B cell (primary cell): ENCODE data around the gene HOXA10. TPM values are rescaled to one million over a fixed set of nuclear protein-coding genes. Genes with fewer than 3 reads are reported as not detected.
A peak's percentile ranks its signal among the peaks of the same experiment; 100 is the strongest.

ENCODE experiments used
- ATAC-seq: fragments of 200-7000 bp; cut with Tn5 transposase; one replicate; pipeline ENCODE4 v1.10.0; 2021; ENCODE audit warnings: low read depth, mild to moderate bottlenecking, moderate number of reproducible peaks, moderate library complexity
- CTCF ChIA-PET: fragments of 350-600 bp; sonication (Branson Sonifier 250); formaldehyde crosslinking; loops from one replicate; lab custom pipeline; 2021; ENCODE audit warnings: antibody characterized with exemption, inconsistent platforms; lab: Charles Lee
- POLR2A ChIA-PET: fragments of 350-600 bp; sonication (Branson Sonifier 250); formaldehyde crosslinking; loops from one replicate; lab custom pipeline; 2021; ENCODE audit warnings: antibody characterized with exemption; lab: Charles Lee
- DNase-seq: peaks from one replicate; pipeline ENCODE4 v3.0.0; 2013
- H2AFZ ChIP-seq: 2 replicates; pipeline ENCODE4 v1.6.1; 2012; ENCODE audit warnings: mild to moderate bottlenecking, low read depth, low read length; ENCODE audit not compliant: insufficient read depth, poor library complexity, severe bottlenecking
- H3K27ac ChIP-seq, 2 donors: 1 replicate in 1 of 2; 2 replicates in 1 of 2; pipeline ENCODE4 v1.5.1; 2012 to 2013; ENCODE audit warnings: low read length in 2 of 2, mild to moderate bottlenecking in 2 of 2, moderate library complexity in 1 of 2
- H3K27me3 ChIP-seq, 4 experiments: fragments of 200-600 bp in 1 of 4; sonication (generic) in 1 of 4; replicated peaks in 1 of 4; 1 replicate in 2 of 4; 2 replicates in 2 of 4; pipeline versions ENCODE4 v1.6.1 to v1.7.0; 2013 to 2016; ENCODE audit warnings: low read length in 3 of 4, mild to moderate bottlenecking in 2 of 4, mixed read lengths in 1 of 4, moderate library complexity in 1 of 4; ENCODE audit not compliant: insufficient read depth in 4 of 4, control insufficient read depth in 3 of 4; ENCODE audit errors: control extremely low read depth in 1 of 4
- H3K36me3 ChIP-seq, 2 experiments: replicated peaks in 1 of 2; 1 replicate in 1 of 2; 2 replicates in 1 of 2; pipeline versions ENCODE4 v1.6.1 to v1.7.1; 2013; ENCODE audit warnings: low read length in 1 of 2; ENCODE audit not compliant: insufficient read depth in 2 of 2, control insufficient read depth in 1 of 2; ENCODE audit errors: control extremely low read depth in 1 of 2, extremely low read depth in 1 of 2
- H3K4me1 ChIP-seq, 2 donors: fragments of 200-600 bp in 1 of 2; sonication (generic) in 1 of 2; 1 replicate in 1 of 2; 2 replicates in 1 of 2; pipeline versions ENCODE4 v1.5.1 to v1.6.1; 2013 to 2017; ENCODE audit warnings: low read length in 2 of 2; ENCODE audit not compliant: control insufficient read depth in 2 of 2, insufficient read depth in 2 of 2
- H3K4me2 ChIP-seq: replicated peaks from 2 replicates; pipeline ENCODE3; 2012; ENCODE audit warnings: mild to moderate bottlenecking, low read depth, low read length; ENCODE audit not compliant: poor library complexity, severe bottlenecking
- H3K4me3 ChIP-seq, 5 experiments: fragments of 200-600 bp in 1 of 5; sonication (generic) in 1 of 5; 1 replicate in 3 of 5; 2 replicates in 2 of 5; pipeline versions ENCODE4 v1.5.1 to v1.7.0; 2011 to 2016; ENCODE audit warnings: low read length in 4 of 5, mild to moderate bottlenecking in 4 of 5, low read depth in 2 of 5, control low read depth in 1 of 5, moderate library complexity in 1 of 5; ENCODE audit not compliant: insufficient read depth in 1 of 5; ENCODE audit errors: control extremely low read depth in 1 of 5, extremely low read depth in 1 of 5
- H3K79me2 ChIP-seq: fragments of 200-600 bp; sonication (generic); one replicate; pipeline ENCODE4 v1.6.0; 2016; ENCODE audit warnings: low read length; ENCODE audit not compliant: control insufficient read depth, insufficient read depth
- H3K9ac ChIP-seq: fragments of 200-600 bp; sonication (generic); 2 replicates; pipeline ENCODE4 v1.6.1; 2017; ENCODE audit warnings: mild to moderate bottlenecking, low read length, moderate library complexity
- H3K9me3 ChIP-seq, 3 donors: one replicate each; pipeline versions ENCODE4 v1.6.1 to v1.7.1; 2013; ENCODE audit warnings: low read length in 2 of 3; ENCODE audit not compliant: control insufficient read depth in 2 of 3, insufficient read depth in 1 of 3; ENCODE audit errors: control extremely low read depth in 1 of 3
- H4K20me1 ChIP-seq: 2 replicates; pipeline ENCODE4 v1.6.0; 2012; ENCODE audit warnings: mild to moderate bottlenecking, low read length; ENCODE audit not compliant: insufficient read depth, control insufficient read depth, poor library complexity, severe bottlenecking
- H3K27ac Mint-ChIP-seq: one replicate; pipeline ENCODE4 v1.8.0; 2021; ENCODE audit warnings: mixed read lengths
- H3K27me3 Mint-ChIP-seq: one replicate; pipeline ENCODE4 v1.8.0; 2021; ENCODE audit warnings: mixed read lengths
- H3K4me1 Mint-ChIP-seq: one replicate; pipeline ENCODE4 v1.8.0; 2021; ENCODE audit warnings: mixed read lengths
- H3K4me3 Mint-ChIP-seq: one replicate; pipeline ENCODE4 v1.8.0; 2021; ENCODE audit warnings: mixed read lengths
- H3K9me3 Mint-ChIP-seq: one replicate; pipeline ENCODE4 v1.8.0; 2022; ENCODE audit warnings: mixed read lengths; ENCODE audit not compliant: insufficient read depth
- CTCF ChIP-seq: fragments of 200-600 bp; IDR thresholded peaks from one replicate; pipeline ENCODE4 v1.8.0; 2022; ENCODE audit warnings: antibody characterized with exemption, mild to moderate bottlenecking
- EZH2 ChIP-seq: IDR thresholded peaks from 2 replicates; pipeline ENCODE4 v1.6.1; 2012; ENCODE audit warnings: borderline replicate concordance, low read depth, mild to moderate bottlenecking, moderate library complexity, low read length; ENCODE audit not compliant: insufficient read depth, poor library complexity, severe bottlenecking
- WGBS: methylation state at CpG from one replicate; pipeline ENCODE4 v1.1.5; 2013; ENCODE audit warnings: missing lambda C conversion rate; ENCODE audit not compliant: insufficient coverage; 5-methylcytosine and 5-hydroxymethylcytosine counted together
- intact Hi-C: fragments of 100-400 bp; cut with micrococcal nuclease; formaldehyde crosslinking; loops from one replicate; pipeline ENCODE4 v1.10.0; 2022
- polyA plus RNA-seq: library from polyadenylated mRNA; depleted of rRNA; stranded (reverse); fragments of >200 nt; gene quantifications from 2 replicates; pipeline ENCODE4 v1.2.3, GENCODE V29; 2012
- total RNA-seq, 2 donors: library from RNA; stranded (reverse); fragments of 120-200 nt in 1 of 2; gene quantifications; 1 replicate in 1 of 2; 2 replicates in 1 of 2; pipeline versions ENCODE4 v1.2.3 to v1.2.4, GENCODE V29; 2013 to 2022

The HOXA10 gene
- total and polyA plus RNA-seq, 2 donors (not counting 1 experiment from before 2014, with no cell fraction given) = not detected

- intact Hi-C loops = loop anchor here (10.0 kb wide), 1 partner anchor 412 kb away; no protein-coding TSS in a partner anchor
- no peaks in the 10 kb centered on the region for H4K20me1 ChIP-seq
- peak overlapping the region; percentile 23 for H2AFZ ChIP-seq
- Mint-ChIP-seq H3K9me3 (no peaks in the 10 kb centered on the region), H3K4me3 (peak overlapping the region; percentile 83), H3K27me3 (peaks cover 86% of the 10 kb centered on the region), H3K27ac (no peak overlapping the region), H3K4me1 (peaks cover 31% of the 10 kb centered on the region)
- H3K36me3 ChIP-seq = no peaks in the 10 kb centered on the region
- ChIA-PET POLR2A (interaction anchor here (0.5 to 0.7 kb wide), 3 partner anchors 18 to 78 kb away, joined by 3 to 4 read pairs (median 4); no protein-coding TSS in a partner anchor), CTCF (interaction anchor here (0.6 to 1.3 kb wide), 9 partner anchors 8 to 728 kb away, joined by 3 to 5 read pairs (median 3); no protein-coding TSS in a partner anchor)
- peaks cover 35 to 65% of the 10 kb centered on the region in 2 donors for H3K4me1 ChIP-seq
- peaks cover 2 to 54% (median 6%) of the 10 kb centered on the region in 3 donors for H3K9me3 ChIP-seq
- H3K4me3 ChIP-seq = peak overlapping the region in 3 of 5 experiments; percentile 15 to 45 (median 36)
- TF ChIP-seq EZH2 (peak; percentile 64), CTCF (no peak)
- peak; percentile 59 for ATAC-seq
- H3K27me3 ChIP-seq = peaks cover 3 to 91% (median 79%) of the 10 kb centered on the region in 4 experiments
- WGBS = 5% methylated on average over 73 of the region's 78 CpGs
- H3K79me2 ChIP-seq = no peaks in the 10 kb centered on the region
- DNase-seq = peak; percentile 71
- no peak overlapping the region for H3K27ac ChIP-seq
- peak overlapping the region; percentile 75 for H3K4me2 ChIP-seq
- peak overlapping the region; percentile 36 for H3K9ac ChIP-seq
Measured at GRCh38 chr7:27192546-27193334, 18.6 kb upstream of the HOXA10 start.
